IPS-20b (cell line): Measurements from ENCODE around the gene C3orf62.
"Not testable (repeated sequence)": the region's sequence is repeated elsewhere in the genome, so short reads cannot be mapped to it uniquely, and the experiment has no call there.

Source experiments
- H3K27ac ChIP-seq: one replicate; pipeline ENCODE4 v1.5.1; 2013; ENCODE audit warnings: low read length
- H3K27me3 ChIP-seq: 2 replicates; pipeline ENCODE4 v1.6.1; 2013; ENCODE audit warnings: mild to moderate bottlenecking, low read length, inconsistent platforms; ENCODE audit not compliant: insufficient read depth
- H3K36me3 ChIP-seq: 2 replicates; pipeline ENCODE4 v1.6.1; 2013; ENCODE audit warnings: low read depth, mild to moderate bottlenecking, inconsistent platforms, low read length, moderate library complexity; ENCODE audit not compliant: insufficient read depth
- H3K4me1 ChIP-seq: 2 replicates; pipeline ENCODE4 v1.6.1; 2013; ENCODE audit warnings: mild to moderate bottlenecking, control low read depth, inconsistent platforms, low read length, moderate library complexity; ENCODE audit not compliant: insufficient read depth
- H3K4me3 ChIP-seq: 2 replicates; pipeline ENCODE4 v1.5.1; 2013; ENCODE audit warnings: mild to moderate bottlenecking, low read length, inconsistent platforms
- H3K9ac ChIP-seq: 2 replicates; pipeline ENCODE4 v1.6.1; 2013; ENCODE audit warnings: low read depth, mild to moderate bottlenecking, inconsistent platforms, low read length, moderate library complexity
- H3K9me3 ChIP-seq: 2 replicates; pipeline ENCODE4 v1.6.1; 2013; ENCODE audit warnings: mild to moderate bottlenecking, low read depth, low read length, inconsistent platforms; ENCODE audit not compliant: insufficient read depth

The C3orf62 gene

DNA sequence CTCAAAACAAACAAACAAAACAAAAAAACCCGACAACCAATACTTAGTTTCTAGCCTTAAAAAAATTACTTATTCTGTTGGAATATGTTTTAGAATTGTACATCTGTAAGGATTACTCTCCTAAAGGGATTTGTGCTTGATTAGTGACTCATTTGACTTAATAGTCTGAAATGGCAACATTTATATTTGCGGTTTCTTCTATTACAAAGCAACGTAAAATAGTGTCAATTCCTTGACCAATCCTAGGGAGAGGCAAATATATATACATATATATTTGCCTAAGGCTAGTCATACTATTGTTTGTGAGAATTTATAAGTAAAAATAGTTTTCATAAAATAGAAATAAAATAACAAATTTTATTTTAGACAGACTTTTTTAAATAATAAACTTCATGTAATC is 39.7 kb downstream of the C3orf62 start:
- Histone ChIP-seq H3K27me3 (no peaks in the 10 kb centered on the region), H3K9me3 (peaks cover 39% of the 10 kb centered on the region), H3K9ac (no peak overlapping the region), H3K4me1 (no peaks in the 10 kb centered on the region), H3K27ac (no peak overlapping the region), H3K36me3 (no peaks in the 10 kb centered on the region), H3K4me3 (no peak overlapping the region)

DNA sequence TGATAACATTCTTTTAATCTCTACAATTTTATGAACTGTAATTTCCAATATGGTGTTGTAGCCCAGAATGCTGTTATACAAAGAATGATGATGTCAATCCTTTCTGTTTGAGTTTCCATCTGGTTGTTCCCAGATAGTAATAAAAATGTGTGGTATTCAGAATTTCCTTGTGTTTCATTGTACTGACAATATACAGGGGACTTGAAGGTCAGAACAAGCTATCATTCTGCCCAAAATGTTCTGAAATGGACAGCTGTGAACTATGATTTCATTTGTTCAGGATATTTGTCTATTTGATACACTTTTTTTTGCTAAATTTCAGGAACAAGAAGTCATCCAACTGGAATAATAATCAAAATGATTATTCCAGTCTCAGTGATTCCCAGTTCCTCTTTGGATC is 40.8 kb downstream of the C3orf62 start:
- peaks cover 46% of the 10 kb centered on the region for H3K9me3 ChIP-seq
- H3K27me3 ChIP-seq: no peaks in the 10 kb centered on the region
- no peak overlapping the region for H3K27ac ChIP-seq
- no peaks in the 10 kb centered on the region for H3K36me3 ChIP-seq
- no peak overlapping the region for H3K9ac ChIP-seq
- H3K4me1 ChIP-seq: no peaks in the 10 kb centered on the region
- H3K4me3 ChIP-seq: no peak overlapping the region

DNA sequence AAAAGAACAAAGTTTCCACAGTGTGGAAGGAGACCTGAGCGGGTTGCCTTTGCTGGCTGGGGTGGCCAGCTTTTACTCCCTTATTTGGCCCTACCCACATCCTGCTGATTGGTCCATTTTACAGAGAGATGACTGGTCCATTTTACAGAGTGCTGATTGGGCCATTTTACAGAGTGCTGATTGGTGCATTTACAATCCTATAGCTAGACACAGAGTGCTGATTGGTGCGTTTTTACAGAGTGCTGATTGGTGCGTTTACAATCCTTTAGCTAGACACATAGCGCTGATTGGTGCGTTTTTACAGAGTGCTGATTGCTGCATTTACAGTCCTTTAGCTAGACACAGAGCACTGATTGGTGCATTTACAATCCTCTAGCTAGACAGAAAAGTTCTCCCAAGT is 48.2 kb downstream of the C3orf62 start:
- H3K4me1 ChIP-seq, H3K36me3 ChIP-seq, H3K4me3 ChIP-seq, H3K9ac ChIP-seq, H3K27me3 ChIP-seq, H3K27ac ChIP-seq: not testable (repeated sequence)
- H3K9me3 ChIP-seq: peaks cover 69% of the 10 kb centered on the region

DNA sequence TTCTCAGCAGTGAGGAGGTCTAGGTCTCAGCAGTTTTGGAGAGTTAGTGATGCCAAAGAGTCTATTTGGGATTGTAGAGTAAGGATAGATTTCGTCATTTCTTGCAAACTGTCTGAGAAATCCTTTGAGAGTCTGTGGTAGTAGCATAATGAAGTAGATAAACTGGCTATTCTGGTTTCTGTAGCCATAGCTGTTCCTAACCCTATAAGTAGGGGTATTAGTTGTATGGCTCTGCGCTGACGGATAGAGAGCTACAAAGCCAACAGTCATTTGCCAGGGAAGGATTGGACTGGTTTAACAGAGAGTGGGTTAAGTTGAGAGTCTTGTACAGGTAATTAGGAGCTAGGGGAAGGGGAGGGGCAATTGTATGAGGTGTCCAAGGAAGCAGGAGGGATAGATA is 55.0 kb downstream of the C3orf62 start:
- H3K9me3 ChIP-seq: peaks cover 7% of the 10 kb centered on the region
- no peaks in the 10 kb centered on the region for H3K36me3 ChIP-seq
- H3K9ac ChIP-seq: no peak overlapping the region
- no peaks in the 10 kb centered on the region for H3K27me3 ChIP-seq
- H3K4me1 ChIP-seq: no peaks in the 10 kb centered on the region
- no peak overlapping the region for H3K27ac ChIP-seq
- no peak overlapping the region for H3K4me3 ChIP-seq

DNA sequence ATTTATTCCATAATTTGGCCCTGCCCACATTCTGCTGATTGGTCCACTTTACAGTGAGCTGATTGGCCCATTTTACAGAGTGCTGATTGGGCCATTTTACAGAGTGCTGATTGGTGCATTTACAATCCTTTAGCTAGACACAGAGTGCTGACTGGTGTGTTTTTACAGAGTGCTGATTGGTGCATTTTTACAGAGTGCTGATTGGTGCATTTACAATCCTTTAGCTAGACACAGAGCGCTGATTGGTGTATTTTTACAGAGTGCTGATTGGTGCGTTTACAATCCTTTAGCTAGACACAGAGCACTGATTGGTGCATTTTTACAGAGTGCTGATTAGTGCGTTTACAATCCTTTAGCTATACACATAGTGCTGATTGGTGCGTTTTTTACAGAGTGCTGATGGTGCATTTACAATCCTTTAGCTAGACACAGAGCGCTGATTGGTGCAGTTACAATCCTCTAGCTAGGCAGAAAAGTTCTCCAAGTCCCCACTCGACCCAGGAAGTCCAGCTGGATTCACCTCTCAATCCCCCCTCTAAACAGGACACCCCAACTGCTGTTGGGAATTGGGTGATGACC is 56.0 kb downstream of the C3orf62 start:
- H3K4me1 ChIP-seq, H3K4me3 ChIP-seq, H3K9me3 ChIP-seq, H3K27me3 ChIP-seq, H3K36me3 ChIP-seq, H3K9ac ChIP-seq, H3K27ac ChIP-seq: not testable (repeated sequence)

DNA sequence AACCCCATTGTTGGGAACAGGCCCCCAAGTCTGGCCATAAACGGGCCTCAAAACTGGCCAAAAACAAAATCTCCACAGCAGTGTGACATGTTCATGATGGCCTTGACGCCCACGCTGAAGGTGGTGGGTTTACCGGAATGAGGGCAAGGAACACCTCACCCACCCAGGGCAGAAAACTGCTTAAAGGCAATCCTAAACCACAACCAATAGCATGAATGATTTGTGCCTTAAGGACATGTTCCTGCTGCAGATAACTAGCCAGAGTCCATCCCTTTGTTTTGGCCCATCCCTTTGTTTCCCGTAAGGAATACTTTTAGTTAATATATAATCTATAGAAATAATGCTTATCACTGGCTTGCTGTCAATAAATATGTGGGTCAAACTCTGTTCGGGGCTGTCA is 57.9 kb downstream of the C3orf62 start:
- Histone ChIP-seq H3K27me3 (no peaks in the 10 kb centered on the region), H3K27ac (no peak overlapping the region), H3K9ac (no peak overlapping the region)

More for the DNA sequence above, 57.9 kb downstream of the C3orf62 start:
- Histone ChIP-seq H3K36me3 (no peaks in the 10 kb centered on the region), H3K4me1 (no peaks in the 10 kb centered on the region), H3K4me3 (no peak overlapping the region), H3K9me3 (peaks cover 12% of the 10 kb centered on the region)
